Immature natural killer cell (primary cell): ENCODE measurements around the gene SMCO2. TPM values are rescaled to one million over a fixed set of nuclear protein-coding genes. Genes with fewer than 3 reads are reported as not detected.

ENCODE experiments used
- DNase-seq, 3 donors: peaks; one replicate each; pipeline ENCODE4 v3.0.0; 2022; ENCODE audit warnings: mixed read lengths in 1 of 3
- H3K27ac Mint-ChIP-seq, 6 donors: one replicate each; pipeline ENCODE4 v1.8.0; 2020; ENCODE audit warnings: mixed read lengths in 6 of 6, mild to moderate bottlenecking in 5 of 6, inconsistent platforms in 4 of 6, moderate library complexity in 3 of 6
- H3K27me3 Mint-ChIP-seq, 3 donors: one replicate each; pipeline ENCODE4 v1.8.0; 2020 to 2021; ENCODE audit warnings: low read depth in 3 of 3, mild to moderate bottlenecking in 3 of 3, mixed read lengths in 3 of 3, moderate library complexity in 3 of 3, inconsistent platforms in 1 of 3
- H3K36me3 Mint-ChIP-seq, 3 donors: one replicate each; pipeline ENCODE4 v1.8.0; 2020; ENCODE audit warnings: mixed read lengths in 3 of 3, inconsistent platforms in 2 of 3, mild to moderate bottlenecking in 2 of 3
- H3K4me1 Mint-ChIP-seq, 2 donors: one replicate each; pipeline ENCODE4 v1.8.0; 2020; ENCODE audit warnings: inconsistent platforms in 2 of 2, mild to moderate bottlenecking in 2 of 2, mixed read lengths in 2 of 2, moderate library complexity in 1 of 2
- H3K4me3 Mint-ChIP-seq, 5 donors: one replicate each; pipeline ENCODE4 v1.8.0; 2020; ENCODE audit warnings: mild to moderate bottlenecking in 5 of 5, mixed read lengths in 5 of 5, inconsistent platforms in 3 of 5, moderate library complexity in 3 of 5
- H3K9me3 Mint-ChIP-seq, 6 donors: one replicate each; pipeline ENCODE4 v1.8.0; 2020; ENCODE audit warnings: mild to moderate bottlenecking in 6 of 6, mixed read lengths in 6 of 6, inconsistent platforms in 4 of 6, moderate library complexity in 3 of 6
- polyA plus RNA-seq, 3 donors: library from polyadenylated mRNA; unstranded; fragments of 300-500 nt; fragmentation: Illumina TruSeq; gene quantifications; one replicate each; pipeline ENCODE4 v1.2.3, GENCODE V29; 2021

Gene SMCO2
- not detected for polyA plus RNA-seq

GRCh38 chr12:27446436-27446835 lies at the start of gene SMCO2:
TSS of gene SMCO2 (plus strand) at chr12:27446736. CDS start at chr12:27470632, 23,896 bp downstream.
- Mint-ChIP-seq H3K27ac (no peak within 1 kb of the TSS), H3K27me3 (peaks cover 1 to 3% (median 3%) of the 10 kb centered on the region in 3 donors), H3K9me3 (peaks cover 0 to 10% (median 1%) of the 10 kb centered on the region in 6 donors), H3K4me1 (no peaks in the 10 kb centered on the region), H3K36me3 (no peaks in the 10 kb centered on the region), H3K4me3 (no peak within 1 kb of the TSS)
- no peak for DNase-seq

- H3K27me3 Mint-ChIP-seq = no peaks in the 10 kb centered on the region
- no peaks in the 10 kb centered on the region for H3K4me1 Mint-ChIP-seq
- H3K27ac Mint-ChIP-seq = no peak overlapping the region
- no peak for DNase-seq
- no peaks in the 10 kb centered on the region for H3K9me3 Mint-ChIP-seq
- no peak overlapping the region for H3K4me3 Mint-ChIP-seq
- H3K36me3 Mint-ChIP-seq = no peaks in the 10 kb centered on the region
These were observed 48.1 kb upstream of the SMCO2 start for GRCh38 chr12:27398466-27398865.

DNA sequence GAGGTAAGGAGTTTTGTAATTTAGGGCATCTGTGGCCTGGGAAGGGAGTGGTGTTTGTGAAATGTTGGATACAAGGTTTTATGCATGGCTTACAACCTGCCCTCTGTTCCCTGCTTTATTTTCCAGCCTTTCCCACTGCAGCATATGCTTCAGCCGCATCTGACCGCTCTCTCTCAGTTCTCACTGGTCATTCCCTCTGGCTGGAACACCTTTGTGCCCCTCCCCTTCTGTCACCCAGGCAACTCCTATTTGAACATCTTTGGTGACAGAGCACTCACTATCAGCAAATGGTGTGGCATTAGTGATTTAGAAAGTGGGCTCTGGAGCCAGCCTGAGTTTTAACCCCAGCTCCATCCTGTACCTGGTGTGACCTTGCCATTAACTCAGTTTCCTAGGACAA lies 47.5 kb upstream of the SMCO2 start:
- peaks cover 0 to 2% (median 0%) of the 10 kb centered on the region in 3 donors for H3K27me3 Mint-ChIP-seq
- no peaks in the 10 kb centered on the region for H3K36me3 Mint-ChIP-seq
- H3K27ac Mint-ChIP-seq = no peak overlapping the region
- no peak for DNase-seq
- no peaks in the 10 kb centered on the region for H3K4me1 Mint-ChIP-seq
- no peaks in the 10 kb centered on the region for H3K9me3 Mint-ChIP-seq
- no peak overlapping the region for H3K4me3 Mint-ChIP-seq

- H3K27me3 Mint-ChIP-seq = peaks cover 0 to 2% (median 1%) of the 10 kb centered on the region in 3 donors
- H3K36me3 Mint-ChIP-seq = no peaks in the 10 kb centered on the region
- H3K4me3 Mint-ChIP-seq = no peak overlapping the region
- H3K9me3 Mint-ChIP-seq = peaks cover 0 to 4% (median 0%) of the 10 kb centered on the region in 6 donors
- H3K27ac Mint-ChIP-seq = no peak overlapping the region
- DNase-seq = no peak
- H3K4me1 Mint-ChIP-seq = no peaks in the 10 kb centered on the region
These were observed 45.6 kb upstream of the SMCO2 start for GRCh38 chr12:27400856-27401354.

DNA sequence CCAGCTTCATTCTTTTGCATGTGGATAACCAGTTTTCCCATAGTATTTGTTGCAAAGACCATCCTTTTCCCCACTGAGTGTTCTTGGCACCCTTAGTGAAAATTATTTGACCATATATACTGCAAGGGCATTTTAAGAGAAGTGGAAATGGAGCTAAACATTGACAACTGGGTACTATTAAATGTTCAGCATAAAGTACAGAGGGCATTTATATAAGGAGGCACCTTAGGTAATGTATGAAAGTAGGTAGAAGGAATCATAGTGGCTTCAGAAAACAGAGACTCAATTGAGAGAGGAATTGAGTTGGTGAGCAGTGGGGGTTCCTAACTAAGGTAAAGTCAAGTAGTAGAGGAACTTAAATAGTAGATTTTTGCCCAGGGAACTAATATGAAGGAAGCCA lies 34.5 kb upstream of the SMCO2 start:
- Mint-ChIP-seq H3K9me3 (peaks cover 0 to 3% (median 0%) of the 10 kb centered on the region in 6 donors), H3K4me1 (no peaks in the 10 kb centered on the region), H3K27me3 (peaks cover 0 to 3% (median 2%) of the 10 kb centered on the region in 3 donors), H3K27ac (no peak overlapping the region), H3K4me3 (no peak overlapping the region), H3K36me3 (no peaks in the 10 kb centered on the region)
- DNase-seq = no peak

DNA sequence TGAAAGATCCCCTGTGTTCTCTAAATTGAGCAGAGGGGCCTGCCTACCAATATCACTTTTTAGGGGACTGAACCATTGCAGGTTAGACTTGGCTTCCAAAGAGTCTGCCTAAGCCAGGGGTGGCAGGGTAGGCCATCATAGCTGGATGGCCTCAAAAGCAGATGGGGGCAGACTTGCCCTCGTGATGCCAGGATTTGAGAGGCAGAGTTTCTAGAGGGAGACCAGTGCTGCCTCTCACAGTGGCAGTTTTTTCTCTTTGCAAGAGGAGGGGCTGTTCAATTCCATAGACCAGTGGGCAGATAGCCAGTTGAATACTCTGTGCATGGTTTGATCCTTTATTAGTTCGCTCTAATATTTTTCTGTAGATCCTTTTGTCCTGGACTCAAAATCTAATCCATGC lies 23.8 kb upstream of the SMCO2 start:
- H3K27ac Mint-ChIP-seq = no peak overlapping the region
- H3K27me3 Mint-ChIP-seq = no peaks in the 10 kb centered on the region
- no peaks in the 10 kb centered on the region for H3K9me3 Mint-ChIP-seq
- H3K36me3 Mint-ChIP-seq = no peaks in the 10 kb centered on the region
- H3K4me1 Mint-ChIP-seq = no peaks in the 10 kb centered on the region
- no peak for DNase-seq
- H3K4me3 Mint-ChIP-seq = no peak overlapping the region

DNA sequence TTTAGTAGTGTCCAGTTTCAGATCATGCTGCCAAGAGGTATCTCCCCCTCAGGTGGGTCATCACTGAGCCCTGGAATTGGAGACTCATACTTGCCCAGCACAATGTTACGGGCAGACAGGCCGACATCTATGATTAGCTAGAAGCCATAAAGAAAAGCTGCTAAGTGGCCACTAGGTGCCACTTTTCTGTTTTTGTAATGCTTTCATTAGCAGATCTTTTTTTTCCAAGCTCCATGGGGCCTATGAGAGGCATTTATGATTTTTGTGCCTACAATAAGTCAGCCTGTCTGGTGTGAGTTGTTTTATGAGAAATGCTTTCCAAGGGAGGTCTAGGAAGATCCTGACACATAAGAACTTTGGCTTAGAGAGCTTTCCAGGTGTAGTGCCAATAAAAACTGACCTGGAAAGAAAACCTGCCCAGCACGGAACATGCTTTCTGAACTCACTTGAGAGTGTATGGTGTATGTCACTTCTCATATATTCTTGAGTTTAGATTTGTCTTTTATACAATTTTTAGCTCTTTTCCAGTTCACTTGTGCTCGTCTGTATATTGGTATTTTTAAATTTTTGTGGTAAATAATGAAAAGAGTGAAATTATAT lies 21.8 kb upstream of the SMCO2 start:
- no peaks in the 10 kb centered on the region for H3K9me3 Mint-ChIP-seq
- no peaks in the 10 kb centered on the region for H3K36me3 Mint-ChIP-seq
- H3K27me3 Mint-ChIP-seq = no peaks in the 10 kb centered on the region
- H3K27ac Mint-ChIP-seq = no peak overlapping the region
- no peaks in the 10 kb centered on the region for H3K4me1 Mint-ChIP-seq
- no peak for DNase-seq
- no peak overlapping the region for H3K4me3 Mint-ChIP-seq

DNA sequence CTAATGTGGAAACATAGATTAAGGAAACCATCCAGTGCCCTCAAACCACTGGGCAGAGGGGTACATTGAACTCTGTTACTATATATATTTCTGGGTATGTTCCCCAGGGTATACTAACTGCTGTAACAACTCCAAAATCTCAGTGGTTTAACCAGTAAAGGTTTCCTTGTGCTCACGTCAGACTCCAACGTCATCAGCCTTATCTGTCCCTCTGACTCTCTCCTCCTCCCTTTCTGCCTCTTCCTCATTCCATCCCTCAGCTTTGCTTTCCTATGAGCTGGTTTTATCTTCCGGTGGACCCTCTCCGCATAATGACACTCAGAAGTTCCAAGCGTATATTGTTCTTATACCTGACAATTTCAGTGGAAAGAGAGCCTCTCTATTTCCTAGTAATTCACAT lies 21.2 kb upstream of the SMCO2 start:
- Mint-ChIP-seq H3K36me3 (no peaks in the 10 kb centered on the region), H3K27me3 (no peaks in the 10 kb centered on the region), H3K27ac (no peak overlapping the region), H3K4me3 (no peak overlapping the region), H3K4me1 (no peaks in the 10 kb centered on the region), H3K9me3 (no peaks in the 10 kb centered on the region)
- DNase-seq = no peak

GRCh38 chr12:27426743-27427487 lies 19.6 kb upstream of the SMCO2 start:
- no peaks in the 10 kb centered on the region for H3K36me3 Mint-ChIP-seq
- no peaks in the 10 kb centered on the region for H3K4me1 Mint-ChIP-seq
- no peak overlapping the region for H3K4me3 Mint-ChIP-seq
- no peak overlapping the region for H3K27ac Mint-ChIP-seq
- no peaks in the 10 kb centered on the region for H3K27me3 Mint-ChIP-seq
- H3K9me3 Mint-ChIP-seq = no peaks in the 10 kb centered on the region
- DNase-seq = no peak

DNA sequence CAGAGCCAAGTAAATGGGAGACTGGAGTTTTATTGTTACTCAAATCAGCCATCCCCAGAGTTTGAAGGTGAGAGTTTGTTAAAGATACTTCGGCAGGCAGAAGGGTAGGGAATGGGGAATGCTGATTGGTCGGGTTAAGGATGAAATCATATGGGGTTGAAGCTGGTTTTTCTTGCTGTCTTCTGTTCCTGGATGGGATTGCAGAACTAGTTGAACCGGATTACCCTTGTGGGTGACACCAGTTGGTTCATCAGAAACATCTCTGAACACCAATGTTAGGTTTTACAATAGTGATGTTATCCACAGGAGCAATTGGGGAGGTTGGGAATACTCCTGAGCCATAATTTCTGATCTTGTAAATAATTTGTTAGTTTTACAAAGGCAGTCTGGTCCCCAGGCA lies 18.7 kb upstream of the SMCO2 start:
- peak overlapping the region in 1 of 6 donors; percentile 25 for H3K27ac Mint-ChIP-seq
- H3K9me3 Mint-ChIP-seq = no peaks in the 10 kb centered on the region
- no peak for DNase-seq
- no peaks in the 10 kb centered on the region for H3K27me3 Mint-ChIP-seq
- no peaks in the 10 kb centered on the region for H3K4me1 Mint-ChIP-seq
- no peaks in the 10 kb centered on the region for H3K36me3 Mint-ChIP-seq
- H3K4me3 Mint-ChIP-seq = no peak overlapping the region

GRCh38 chr12:27428466-27428865 lies 18.1 kb upstream of the SMCO2 start:
- Mint-ChIP-seq H3K27ac (no peak overlapping the region), H3K9me3 (no peaks in the 10 kb centered on the region), H3K4me3 (no peak overlapping the region), H3K27me3 (no peaks in the 10 kb centered on the region), H3K4me1 (no peaks in the 10 kb centered on the region), H3K36me3 (no peaks in the 10 kb centered on the region)
- DNase-seq = no peak

DNA sequence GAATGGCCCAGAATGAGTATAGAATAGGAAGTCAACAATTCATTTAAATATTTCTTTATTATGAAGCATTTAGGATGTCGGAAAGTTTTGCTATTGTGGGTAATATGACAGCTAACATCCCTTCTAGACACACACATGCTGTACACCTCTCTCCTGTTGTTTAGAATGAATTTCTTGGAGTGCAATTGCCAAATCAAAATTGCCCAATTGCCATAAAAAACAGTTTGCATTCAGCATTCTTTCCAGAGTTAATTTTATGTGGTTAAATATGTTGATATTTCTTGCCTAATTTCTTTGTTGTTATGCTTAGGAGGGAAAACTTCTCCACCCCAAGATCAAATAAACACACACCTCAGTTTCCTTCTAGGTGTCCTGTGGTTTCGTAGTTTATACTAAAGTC lies 16.9 kb upstream of the SMCO2 start:
- Mint-ChIP-seq H3K36me3 (no peaks in the 10 kb centered on the region), H3K9me3 (no peaks in the 10 kb centered on the region), H3K4me3 (no peak overlapping the region), H3K27ac (no peak overlapping the region), H3K27me3 (no peaks in the 10 kb centered on the region), H3K4me1 (no peaks in the 10 kb centered on the region)
- DNase-seq = no peak

DNA sequence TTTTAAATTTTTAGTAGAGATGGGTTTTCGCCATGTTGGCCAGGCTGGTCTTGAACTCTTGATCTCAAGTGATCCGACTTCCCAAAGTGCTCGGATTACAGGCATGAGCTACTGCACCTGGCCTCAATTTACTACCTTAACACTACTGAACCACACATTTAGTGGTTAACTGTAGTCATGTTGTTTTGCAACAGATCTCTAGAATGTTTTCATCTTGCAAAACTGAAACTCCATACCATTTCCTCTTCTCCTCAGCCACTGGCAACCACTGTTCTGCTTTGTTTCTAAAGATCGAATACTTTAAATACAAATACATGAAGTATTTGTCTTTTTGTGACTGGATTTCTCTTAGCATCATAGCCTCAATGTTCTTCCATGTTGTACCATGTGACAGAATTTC lies 15.4 kb upstream of the SMCO2 start:
- no peaks in the 10 kb centered on the region for H3K4me1 Mint-ChIP-seq
- H3K27me3 Mint-ChIP-seq = peaks cover 0 to 2% (median 0%) of the 10 kb centered on the region in 3 donors
- no peak overlapping the region for H3K4me3 Mint-ChIP-seq
- H3K9me3 Mint-ChIP-seq = no peaks in the 10 kb centered on the region
- DNase-seq = no peak
- H3K27ac Mint-ChIP-seq = no peak overlapping the region
- H3K36me3 Mint-ChIP-seq = no peaks in the 10 kb centered on the region

- Mint-ChIP-seq H3K4me1 (no peaks in the 10 kb centered on the region), H3K27ac (peak overlapping the region in 1 of 6 donors; percentile 50), H3K27me3 (peaks cover 0 to 2% (median 2%) of the 10 kb centered on the region in 3 donors), H3K4me3 (no peak overlapping the region), H3K9me3 (no peaks in the 10 kb centered on the region), H3K36me3 (no peaks in the 10 kb centered on the region)
- peak; percentile 5 to 15 (median 11) for DNase-seq
These were observed 11.6 kb upstream of the SMCO2 start for GRCh38 chr12:27434673-27435565.
